Measurements from ENCODE around the gene HADH. TPM values are rescaled to one million over a fixed set of nuclear protein-coding genes. Genes with fewer than 3 reads are reported as not detected.
A peak's percentile ranks its signal among the peaks of the same experiment; 100 is the strongest.

Gene HADH
- polyA plus RNA-seq, 2 of the 4 experiments (the other 2 are of a cell fraction) = 22.7 to 23.7 TPM

DNA sequence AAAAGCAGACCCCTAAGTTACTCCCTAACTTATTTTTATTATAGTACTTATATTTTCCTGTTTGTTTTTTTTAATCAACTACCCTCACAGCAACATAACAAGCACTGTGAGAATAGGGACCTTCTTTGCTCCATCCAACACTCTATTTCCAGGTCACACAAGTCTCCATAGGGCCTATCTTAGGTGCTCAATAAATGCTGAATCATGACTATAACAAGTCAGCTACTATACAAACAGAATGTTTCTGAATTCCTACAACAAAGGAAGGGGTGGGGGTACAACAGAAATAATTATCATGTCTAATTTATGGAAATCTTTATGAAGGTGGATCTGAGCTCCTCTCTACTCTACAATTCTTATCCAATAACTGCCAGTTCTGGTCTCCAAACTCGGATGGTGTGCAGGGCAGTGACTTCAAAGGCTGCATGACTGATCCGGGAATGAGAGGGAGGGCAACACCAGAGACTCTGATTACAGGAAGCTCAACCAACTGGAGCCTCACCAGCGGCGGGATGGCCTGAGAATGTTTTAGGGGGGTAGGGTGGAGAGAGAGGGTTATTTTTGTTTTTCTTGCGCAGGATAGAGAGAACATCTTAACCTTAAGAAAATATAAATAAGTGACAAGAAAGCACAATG is 71.1 kb downstream of the HADH start:
- H3K27ac ChIP-seq = no peak overlapping the region
- 26% methylated on average over 5 of the region's 5 CpGs for WGBS (ENCODE audit: missing lambda C conversion rate)
- no peak for FAIRE-seq
- ChIA-PET CTCF (interaction anchor here (1.0 to 1.6 kb wide), 5 partner anchors 20 to 514 kb away, joined by 3 to 4 read pairs (median 3); no protein-coding TSS in a partner anchor), POLR2A (no interaction called here)
- no peaks in the 10 kb centered on the region for H3K4me1 ChIP-seq
- no peak for DNase-seq (ENCODE audit: low read depth in 1 of 2, low spot score in 1 of 2)
- no peak overlapping the region for H3K4me2 ChIP-seq
- no peaks in the 10 kb centered on the region for H3K9me3 ChIP-seq
- TF ChIP-seq ZNF302 (CRISPR knock-in tag; IDR thresholded peaks at IDR 0.05) = no peak
- TF ChIP-seq MAFK (IDR thresholded peaks at IDR 0.05; ENCODE audit: partially characterized antibody) = peak; percentile 56
- no peak overlapping the region for H3K4me3 ChIP-seq
- no peak for ATAC-seq

DNA sequence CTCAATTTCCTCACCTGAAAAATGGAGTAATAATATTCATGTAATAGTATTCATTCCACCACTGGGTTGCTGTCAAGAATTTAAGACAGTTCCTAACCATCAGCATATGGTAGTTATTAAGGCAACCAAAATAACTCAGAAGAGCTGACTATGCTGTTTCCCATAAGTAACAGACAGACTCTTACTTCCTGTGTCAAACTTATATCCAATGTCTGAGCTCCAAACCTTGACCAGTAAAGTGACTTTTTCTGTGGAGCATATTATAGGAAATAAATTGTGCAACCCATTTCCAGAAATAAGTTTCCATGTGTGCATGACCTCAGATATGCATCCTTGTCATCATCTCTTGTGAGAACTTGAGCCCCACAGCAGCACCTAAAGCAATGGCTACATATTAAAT is 78.8 kb downstream of the HADH start:
- ChIA-PET POLR2A (no interaction called here), CTCF (no interaction called here)
- no peak overlapping the region for H3K27ac ChIP-seq
- no peak overlapping the region for H3K4me3 ChIP-seq
- H3K4me1 ChIP-seq = no peaks in the 10 kb centered on the region
- TF ChIP-seq NFE2L2 (conservative IDR thresholded peaks at IDR 0.05; ENCODE audit: low read length) (no peak), MAFK (IDR thresholded peaks at IDR 0.05; ENCODE audit: partially characterized antibody) (peak; percentile 60)
- no peak for FAIRE-seq
- no peak overlapping the region for H3K4me2 ChIP-seq
- DNase-seq (ENCODE audit: low read depth in 1 of 2, low spot score in 1 of 2) = no peak
- ATAC-seq = no peak
- no peaks in the 10 kb centered on the region for H3K9me3 ChIP-seq

DNA sequence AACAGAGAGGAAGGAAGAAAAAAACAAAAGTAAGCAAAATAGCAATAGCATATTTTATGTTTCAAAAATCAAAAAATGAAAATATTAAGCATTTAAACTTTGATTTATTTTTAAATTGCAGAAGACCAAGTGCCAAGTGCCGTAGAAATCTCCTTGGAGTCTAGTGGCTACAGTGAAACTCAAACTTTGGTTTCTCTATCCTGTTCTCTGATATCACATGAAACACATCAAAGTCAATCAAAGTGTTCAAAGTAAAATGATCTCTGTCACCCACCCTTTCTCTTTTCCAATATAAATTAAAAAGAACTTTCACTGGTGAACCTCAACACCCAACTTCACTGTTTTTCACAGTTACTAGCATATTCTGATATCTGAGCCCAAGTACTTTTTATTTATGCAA is 81.1 kb downstream of the HADH start:
- no peaks in the 10 kb centered on the region for H3K9me3 ChIP-seq
- H3K27ac ChIP-seq = no peak overlapping the region
- TF ChIP-seq CBX2 (IDR thresholded peaks at IDR 0.05; ENCODE audit: borderline replicate concordance, low read depth) (no peak), PHF8 (IDR thresholded peaks at IDR 0.05; ENCODE audit: borderline replicate concordance, low read depth) (no peak), POLR2A (IDR thresholded peaks at IDR 0.05; ENCODE audit: low read length) (no peak), SMC3 (IDR thresholded peaks at IDR 0.05) (no peak), ZSCAN20 (CRISPR knock-in tag; IDR thresholded peaks at IDR 0.05) (no peak), EHF (CRISPR knock-in tag; IDR thresholded peaks at IDR 0.05) (no peak), NFE2L2 (conservative IDR thresholded peaks at IDR 0.05; ENCODE audit: low read length) (no peak), RNF2 (IDR thresholded peaks at IDR 0.05; ENCODE audit: borderline replicate concordance, low read depth) (no peak), RFX5 (IDR thresholded peaks at IDR 0.05) (no peak), ZFP36 (IDR thresholded peaks at IDR 0.05; ENCODE audit: borderline replicate concordance, partially characterized antibody) (no peak), MYC (IDR thresholded peaks at IDR 0.05; ENCODE audit: borderline replicate concordance, low read length) (no peak), HEYL (CRISPR knock-in tag; IDR thresholded peaks at IDR 0.05) (no peak), FOSB (CRISPR knock-in tag; IDR thresholded peaks at IDR 0.05) (no peak)
- TF ChIP-seq, protein P1, sequence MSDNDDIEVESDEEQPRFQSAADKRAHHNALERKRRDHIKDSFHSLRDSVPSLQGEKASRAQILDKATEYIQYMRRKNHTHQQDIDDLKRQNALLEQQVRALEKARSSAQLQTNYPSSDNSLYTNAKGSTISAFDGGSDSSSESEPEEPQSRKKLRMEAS (IDR thresholded peaks at IDR 0.05) = no peak
- TF ChIP-seq, protein P2, sequence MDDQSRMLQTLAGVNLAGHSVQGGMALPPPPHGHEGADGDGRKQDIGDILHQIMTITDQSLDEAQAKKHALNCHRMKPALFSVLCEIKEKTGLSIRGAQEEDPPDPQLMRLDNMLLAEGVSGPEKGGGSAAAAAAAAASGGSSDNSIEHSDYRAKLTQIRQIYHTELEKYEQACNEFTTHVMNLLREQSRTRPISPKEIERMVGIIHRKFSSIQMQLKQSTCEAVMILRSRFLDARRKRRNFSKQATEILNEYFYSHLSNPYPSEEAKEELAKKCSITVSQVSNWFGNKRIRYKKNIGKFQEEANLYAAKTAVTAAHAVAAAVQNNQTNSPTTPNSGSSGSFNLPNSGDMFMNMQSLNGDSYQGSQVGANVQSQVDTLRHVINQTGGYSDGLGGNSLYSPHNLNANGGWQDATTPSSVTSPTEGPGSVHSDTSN (IDR thresholded peaks at IDR 0.05) = no peak
- TF ChIP-seq, protein P3, sequence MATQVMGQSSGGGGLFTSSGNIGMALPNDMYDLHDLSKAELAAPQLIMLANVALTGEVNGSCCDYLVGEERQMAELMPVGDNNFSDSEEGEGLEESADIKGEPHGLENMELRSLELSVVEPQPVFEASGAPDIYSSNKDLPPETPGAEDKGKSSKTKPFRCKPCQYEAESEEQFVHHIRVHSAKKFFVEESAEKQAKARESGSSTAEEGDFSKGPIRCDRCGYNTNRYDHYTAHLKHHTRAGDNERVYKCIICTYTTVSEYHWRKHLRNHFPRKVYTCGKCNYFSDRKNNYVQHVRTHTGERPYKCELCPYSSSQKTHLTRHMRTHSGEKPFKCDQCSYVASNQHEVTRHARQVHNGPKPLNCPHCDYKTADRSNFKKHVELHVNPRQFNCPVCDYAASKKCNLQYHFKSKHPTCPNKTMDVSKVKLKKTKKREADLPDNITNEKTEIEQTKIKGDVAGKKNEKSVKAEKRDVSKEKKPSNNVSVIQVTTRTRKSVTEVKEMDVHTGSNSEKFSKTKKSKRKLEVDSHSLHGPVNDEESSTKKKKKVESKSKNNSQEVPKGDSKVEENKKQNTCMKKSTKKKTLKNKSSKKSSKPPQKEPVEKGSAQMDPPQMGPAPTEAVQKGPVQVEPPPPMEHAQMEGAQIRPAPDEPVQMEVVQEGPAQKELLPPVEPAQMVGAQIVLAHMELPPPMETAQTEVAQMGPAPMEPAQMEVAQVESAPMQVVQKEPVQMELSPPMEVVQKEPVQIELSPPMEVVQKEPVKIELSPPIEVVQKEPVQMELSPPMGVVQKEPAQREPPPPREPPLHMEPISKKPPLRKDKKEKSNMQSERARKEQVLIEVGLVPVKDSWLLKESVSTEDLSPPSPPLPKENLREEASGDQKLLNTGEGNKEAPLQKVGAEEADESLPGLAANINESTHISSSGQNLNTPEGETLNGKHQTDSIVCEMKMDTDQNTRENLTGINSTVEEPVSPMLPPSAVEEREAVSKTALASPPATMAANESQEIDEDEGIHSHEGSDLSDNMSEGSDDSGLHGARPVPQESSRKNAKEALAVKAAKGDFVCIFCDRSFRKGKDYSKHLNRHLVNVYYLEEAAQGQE (IDR thresholded peaks at IDR 0.05) = no peak
- TF ChIP-seq, protein P4, sequence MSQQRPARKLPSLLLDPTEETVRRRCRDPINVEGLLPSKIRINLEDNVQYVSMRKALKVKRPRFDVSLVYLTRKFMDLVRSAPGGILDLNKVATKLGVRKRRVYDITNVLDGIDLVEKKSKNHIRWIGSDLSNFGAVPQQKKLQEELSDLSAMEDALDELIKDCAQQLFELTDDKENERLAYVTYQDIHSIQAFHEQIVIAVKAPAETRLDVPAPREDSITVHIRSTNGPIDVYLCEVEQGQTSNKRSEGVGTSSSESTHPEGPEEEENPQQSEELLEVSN (IDR thresholded peaks at IDR 0.05; ENCODE audit: borderline replicate concordance, low read depth) = no peak
- ChIA-PET CTCF (no interaction called here), POLR2A (no interaction called here)
- no peaks in the 10 kb centered on the region for H3K4me1 ChIP-seq
- WGBS (ENCODE audit: missing lambda C conversion rate) = 26% methylated on average over 1 of the region's 1 CpG
- FAIRE-seq = no peak
- ATAC-seq = no peak
- DNase-seq (ENCODE audit: low read depth in 1 of 2, low spot score in 1 of 2) = no peak
- no peak overlapping the region for H3K4me2 ChIP-seq
- H3K4me3 ChIP-seq = no peak overlapping the region
